SW480 (cell line): ENCODE measurements around the gene CYP3A4.
"Not testable (repeated sequence)": the region's sequence is repeated elsewhere in the genome, so short reads cannot be mapped to it uniquely, and the experiment has no call there.

Source experiments
- DNase-seq: peaks from one replicate; pipeline ENCODE4 v3.0.0-alpha.2; 2016; ENCODE audit warnings: low spot score

CYP3A4 gene

DNA sequence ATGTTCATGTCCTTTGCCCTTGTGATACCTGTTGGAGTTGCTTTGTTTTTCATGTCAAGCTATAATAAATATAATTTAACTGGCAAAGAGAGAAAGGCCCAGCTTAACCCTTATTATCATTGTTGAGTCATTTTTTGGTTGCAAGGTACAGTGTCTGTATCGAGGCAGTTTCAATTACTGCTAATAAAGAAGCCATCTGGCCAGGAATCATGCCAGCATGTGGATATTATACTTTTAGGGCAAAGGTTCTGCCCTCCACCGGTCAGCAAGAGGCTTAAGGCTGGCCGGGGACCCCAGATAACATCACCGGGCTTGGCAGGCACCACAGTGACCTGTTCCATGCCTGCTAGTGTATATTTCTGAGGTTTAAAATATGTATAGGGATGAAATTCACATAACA, 9.0 kb upstream of the CYP3A4 start:
- no peak for DNase-seq

DNA sequence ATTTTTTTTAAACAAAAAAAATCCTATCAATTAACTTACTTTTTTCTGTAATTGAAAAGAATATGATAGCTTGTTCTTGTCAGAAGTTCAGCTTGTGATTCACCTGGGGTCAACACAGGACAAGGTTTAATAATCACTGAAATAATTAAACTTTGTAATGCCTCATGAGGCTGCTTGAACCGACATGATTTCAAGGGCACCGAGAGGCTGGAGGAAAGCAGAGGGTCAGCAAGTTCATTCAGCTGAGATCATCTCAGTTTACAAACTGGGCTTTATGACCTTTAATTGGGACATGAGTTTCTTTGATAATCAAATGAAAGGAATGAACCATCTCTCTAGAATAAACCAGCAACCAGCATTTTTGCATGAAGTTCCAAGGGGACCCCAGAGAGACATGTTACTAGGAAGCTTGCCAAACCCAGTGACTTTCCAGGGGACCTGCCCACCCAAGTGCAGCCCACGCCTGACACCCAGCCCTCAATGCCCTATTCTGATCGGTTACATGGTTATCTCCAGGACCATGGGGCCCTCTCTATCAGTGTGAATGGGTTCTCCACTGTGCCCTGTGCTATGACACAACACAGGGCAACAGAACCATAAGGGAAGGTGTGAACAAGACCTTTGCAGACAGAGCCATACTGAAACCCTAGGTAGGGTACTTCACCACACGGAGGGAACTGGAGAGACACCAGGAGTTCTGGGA, 7.8 kb upstream of the CYP3A4 start:
- DNase-seq = no peak

DNA sequence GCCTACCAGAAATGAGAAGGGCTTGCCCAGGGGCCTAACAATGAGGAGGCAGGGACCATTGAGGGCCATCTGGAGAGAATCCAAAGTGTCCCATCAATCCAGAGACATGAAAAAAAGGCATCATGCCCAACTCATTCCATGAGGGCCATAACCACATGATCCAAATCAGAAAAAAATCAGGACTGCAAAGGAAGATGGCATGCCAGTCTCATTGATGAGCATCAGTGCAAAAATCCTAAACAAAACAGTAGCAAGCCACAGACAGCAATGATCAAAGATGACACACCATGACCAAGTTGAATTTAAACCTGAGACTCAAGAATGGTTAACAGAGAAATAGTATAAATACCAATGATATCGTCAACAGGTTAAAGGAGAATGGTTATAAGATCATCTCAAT, 7.0 kb upstream of the CYP3A4 start:
- DNase-seq = no peak

- no peak for DNase-seq
These were observed 6.4 kb upstream of the CYP3A4 start for GRCh38 chr7:99790407-99790806.

- no peak for DNase-seq
These were observed 5.6 kb upstream of the CYP3A4 start for GRCh38 chr7:99789441-99790070.

DNA sequence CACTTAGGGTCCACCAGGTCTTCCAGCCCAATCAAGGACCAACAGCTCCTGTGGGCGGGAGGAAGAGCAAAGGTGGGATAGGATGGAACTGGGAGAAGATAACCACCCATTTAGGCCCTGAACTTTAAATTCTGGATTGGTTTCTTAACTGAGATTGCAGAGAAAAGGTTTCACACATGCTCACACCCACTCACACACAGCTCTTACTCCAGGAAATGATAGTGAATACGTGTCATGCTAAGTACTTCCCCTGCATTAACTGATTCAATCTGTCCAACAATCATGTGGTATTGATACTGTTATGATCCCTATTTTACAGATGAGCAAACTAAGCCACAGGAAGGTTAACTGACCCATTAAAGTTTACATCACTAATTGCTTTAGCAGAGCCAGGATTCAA, 4.6 kb upstream of the CYP3A4 start:
- DNase-seq = no peak

- DNase-seq = no peak
These were observed 2.8 kb upstream of the CYP3A4 start for GRCh38 chr7:99786726-99787335.

GRCh38 chr7:99785654-99786053, 1.7 kb upstream of the CYP3A4 start:
- DNase-seq = not testable (repeated sequence)

DNA sequence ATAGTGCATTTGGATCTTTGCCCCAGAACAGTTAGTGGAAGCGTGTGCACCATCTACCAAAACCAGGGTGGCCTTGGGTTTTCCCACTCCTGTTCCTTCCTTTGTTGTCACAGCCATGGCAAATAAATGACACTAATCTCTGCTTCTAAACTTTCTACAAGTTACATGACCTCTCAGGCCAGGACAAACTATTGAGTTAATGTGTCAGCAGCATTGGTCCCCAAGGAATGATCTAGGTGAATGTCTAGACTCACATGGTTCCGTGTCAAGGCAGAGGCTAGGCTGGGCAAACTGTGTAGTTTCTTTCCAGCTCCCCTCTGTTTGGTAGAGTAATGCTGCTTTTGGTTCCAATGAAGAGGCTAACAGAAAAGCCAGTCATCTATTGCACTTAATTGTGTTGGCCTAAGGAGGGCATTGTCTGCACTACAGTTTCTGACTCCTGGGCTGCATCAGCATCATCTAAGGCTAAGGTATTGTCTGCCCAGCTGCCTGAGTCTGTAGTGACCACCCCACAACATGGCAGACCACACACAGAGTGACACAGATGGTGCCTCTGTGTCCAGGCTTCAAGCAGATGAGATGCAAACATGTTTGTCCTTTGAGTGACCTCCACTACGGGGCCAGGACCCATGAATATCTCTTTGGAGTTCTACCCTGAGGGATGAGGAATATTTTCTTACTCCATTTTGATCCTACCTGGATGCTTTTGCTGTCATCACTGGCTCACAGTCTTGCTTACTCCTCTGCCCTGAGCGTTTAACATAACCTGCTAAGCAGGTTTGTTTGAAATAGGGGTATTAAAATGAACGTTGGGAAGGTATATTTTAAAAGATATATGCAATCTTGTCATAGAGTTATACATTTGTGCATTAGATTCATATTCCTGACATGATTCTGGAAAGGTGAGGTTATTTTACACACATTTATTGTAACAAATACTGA, 1.7 kb downstream of the CYP3A4 start:
- no peak for DNase-seq

DNA sequence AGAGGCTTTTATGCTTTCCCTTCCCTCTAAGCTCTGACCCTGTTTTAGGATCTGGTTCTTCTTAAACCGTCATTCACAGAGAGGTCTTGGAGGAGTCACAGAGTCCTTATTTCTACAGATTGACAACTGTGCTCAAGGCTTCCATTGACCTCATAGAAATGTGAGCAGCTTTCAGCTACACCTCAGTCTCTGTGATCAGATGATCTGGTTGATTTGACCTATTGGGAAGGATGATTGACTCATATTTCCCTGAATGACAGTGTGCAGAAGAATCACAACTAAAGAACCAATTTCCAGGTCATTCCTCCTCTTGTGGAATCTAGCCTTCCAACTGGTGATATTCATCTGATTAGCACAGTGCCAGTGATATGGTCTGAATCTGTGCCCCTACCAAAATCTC, 3.4 kb downstream of the CYP3A4 start:
- no peak for DNase-seq

DNA sequence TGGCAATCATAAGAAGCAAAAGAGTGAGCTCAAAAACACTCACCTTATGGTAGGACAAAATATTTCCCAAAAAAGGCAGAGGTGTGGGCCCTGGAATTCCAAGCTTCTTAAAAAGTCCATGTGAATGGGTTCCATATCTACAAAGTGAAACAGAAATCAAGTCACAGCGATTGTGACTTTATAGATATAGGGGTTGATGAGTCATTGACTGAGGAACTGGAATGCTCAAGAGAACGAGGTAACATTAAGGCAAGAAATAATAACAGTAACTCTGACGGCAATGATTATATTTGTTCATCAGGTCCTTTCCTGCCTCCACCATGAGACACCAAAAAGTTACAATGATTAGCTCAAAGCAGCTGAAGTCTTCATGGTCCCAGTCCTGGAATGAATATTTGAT, 4.0 kb downstream of the CYP3A4 start:
- no peak for DNase-seq

DNA sequence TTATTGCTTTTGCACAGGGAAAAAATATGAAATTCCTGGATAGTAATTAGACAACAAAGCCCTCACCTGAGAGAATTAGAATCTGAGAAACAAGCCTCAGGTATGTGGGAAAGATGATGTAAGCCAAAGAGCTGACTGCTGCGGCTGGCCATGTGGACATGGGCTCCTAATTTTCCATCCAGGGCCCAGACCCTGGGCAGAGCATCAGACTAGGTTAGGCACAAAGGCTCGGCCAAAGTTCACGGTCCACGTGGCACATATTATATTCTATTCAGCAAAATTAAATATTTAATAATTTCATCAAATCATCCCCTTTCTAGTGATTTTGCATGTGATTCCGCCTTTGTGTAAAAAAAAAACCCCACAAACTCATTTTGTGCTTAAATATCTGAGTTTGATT, 5.1 kb downstream of the CYP3A4 start:
- no peak for DNase-seq

- DNase-seq = not testable (repeated sequence)
These were observed 10.6 kb downstream of the CYP3A4 start for GRCh38 chr7:99773395-99773794.

DNA sequence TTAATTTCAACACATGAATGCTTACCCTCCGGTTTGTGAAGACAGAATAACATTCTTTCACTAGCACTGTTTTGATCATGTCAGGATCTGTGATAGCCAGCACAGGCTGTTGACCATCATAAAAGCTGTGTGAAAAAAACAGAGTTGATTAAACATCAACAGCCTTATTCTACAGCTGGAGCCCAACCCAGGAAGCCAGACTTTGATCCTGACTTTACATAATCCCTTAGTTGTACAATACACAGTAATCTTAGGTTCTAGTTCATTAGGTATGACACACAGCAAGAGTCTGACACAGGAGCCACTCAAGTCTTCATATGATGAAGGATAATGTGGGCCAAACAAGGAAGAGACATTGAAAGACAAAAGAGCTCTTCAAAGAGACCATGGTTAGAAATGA, 11.4 kb downstream of the CYP3A4 start:
- DNase-seq = peak; percentile 31

DNA sequence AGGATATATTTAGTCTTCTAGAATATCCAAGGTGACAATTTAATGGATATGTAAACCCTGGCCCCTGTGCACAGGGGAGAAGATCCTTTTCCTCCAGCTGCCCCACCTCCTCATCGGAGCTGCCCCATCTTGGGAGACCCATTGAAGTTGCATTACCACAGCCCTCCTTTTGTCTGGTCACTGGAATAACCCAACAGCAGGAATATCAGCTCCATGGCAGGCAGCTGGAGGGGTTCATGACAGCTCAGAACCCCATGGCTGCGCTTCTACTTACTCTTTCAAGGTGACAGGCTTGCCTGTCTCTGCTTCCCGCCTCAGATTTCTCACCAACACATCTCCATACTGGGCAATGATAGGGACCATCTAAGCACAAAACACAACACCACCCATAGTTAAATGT, 14.5 kb downstream of the CYP3A4 start:
- DNase-seq = not testable (repeated sequence)

GRCh38 chr7:99768471-99768870, 15.5 kb downstream of the CYP3A4 start:
- no peak for DNase-seq

- DNase-seq = no peak
These were observed 16.3 kb downstream of the CYP3A4 start for GRCh38 chr7:99767662-99768061.

DNA sequence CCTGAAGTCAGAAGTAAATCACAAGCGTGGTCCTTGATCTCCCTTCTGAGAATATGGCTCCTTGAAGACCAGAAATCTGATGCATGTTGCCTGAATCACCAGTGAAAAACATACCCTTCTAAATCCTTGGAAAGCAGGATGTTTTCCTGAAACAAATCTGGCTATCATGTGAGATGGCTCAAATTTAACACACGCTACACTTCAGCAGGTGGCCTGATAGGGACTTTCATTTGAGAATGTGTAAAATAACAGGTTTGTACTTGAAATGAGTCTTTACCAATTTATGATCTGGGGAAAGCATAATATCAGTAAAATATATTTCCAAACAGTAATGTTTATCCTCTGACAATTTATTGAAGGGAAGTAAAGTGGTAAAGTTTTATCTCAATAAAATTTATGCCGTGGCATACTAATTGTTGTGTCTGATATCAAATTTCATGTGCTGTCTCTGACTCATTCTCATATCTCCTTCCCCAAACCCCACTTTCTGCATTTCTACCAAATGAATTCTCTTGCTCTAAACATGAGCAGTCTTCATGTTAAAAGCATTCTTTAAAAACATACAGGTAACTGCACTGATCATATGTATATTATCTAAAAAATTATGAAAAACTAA, 17.4 kb downstream of the CYP3A4 start:
- DNase-seq = no peak

DNA sequence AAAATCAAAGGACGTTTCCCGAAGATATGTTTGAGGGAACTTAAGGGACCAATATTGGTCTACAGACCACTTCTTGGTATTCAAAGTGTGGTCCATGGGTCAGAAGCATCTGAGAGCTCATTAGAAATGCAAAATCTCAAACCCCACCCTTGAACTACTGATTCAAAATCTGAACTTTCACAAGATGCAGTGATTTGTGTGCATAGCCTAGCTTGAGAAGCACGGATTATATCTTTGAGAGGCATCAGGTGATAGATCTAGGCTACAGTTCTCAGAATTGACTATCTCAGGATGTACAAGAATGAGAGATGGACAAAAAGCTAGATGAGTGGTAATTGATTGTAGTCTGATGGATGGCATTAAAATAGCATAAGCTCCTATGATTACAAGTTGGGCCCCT, 19.5 kb downstream of the CYP3A4 start:
- no peak for DNase-seq

GRCh38 chr7:99762680-99763327, 21.2 kb downstream of the CYP3A4 start:
- no peak for DNase-seq

DNA sequence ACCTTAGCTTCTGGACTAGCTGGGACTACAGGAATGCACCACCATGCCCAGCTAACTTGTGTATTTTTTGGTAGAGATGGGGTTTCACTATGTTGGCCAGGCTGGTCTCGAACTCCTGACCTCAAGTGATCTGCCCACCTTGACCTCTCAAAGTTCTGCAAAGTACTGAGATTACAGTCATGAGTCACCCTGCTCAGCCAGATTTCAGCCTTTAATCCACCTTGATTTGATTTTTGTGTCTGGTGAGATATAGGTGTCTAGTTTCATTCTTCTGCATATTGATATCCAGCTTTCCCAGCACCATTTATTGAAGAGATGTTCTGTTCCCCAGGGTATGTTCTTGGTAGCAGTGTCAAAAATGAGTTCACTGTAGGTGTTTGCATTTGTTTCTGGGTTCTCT, 28.9 kb downstream of the CYP3A4 start:
- no peak for DNase-seq

- DNase-seq = peak; percentile 46
These were observed 31.6 kb downstream of the CYP3A4 start for GRCh38 chr7:99752356-99752755.
